Measurements from ENCODE around the gene NUDT16L1.

DNA sequence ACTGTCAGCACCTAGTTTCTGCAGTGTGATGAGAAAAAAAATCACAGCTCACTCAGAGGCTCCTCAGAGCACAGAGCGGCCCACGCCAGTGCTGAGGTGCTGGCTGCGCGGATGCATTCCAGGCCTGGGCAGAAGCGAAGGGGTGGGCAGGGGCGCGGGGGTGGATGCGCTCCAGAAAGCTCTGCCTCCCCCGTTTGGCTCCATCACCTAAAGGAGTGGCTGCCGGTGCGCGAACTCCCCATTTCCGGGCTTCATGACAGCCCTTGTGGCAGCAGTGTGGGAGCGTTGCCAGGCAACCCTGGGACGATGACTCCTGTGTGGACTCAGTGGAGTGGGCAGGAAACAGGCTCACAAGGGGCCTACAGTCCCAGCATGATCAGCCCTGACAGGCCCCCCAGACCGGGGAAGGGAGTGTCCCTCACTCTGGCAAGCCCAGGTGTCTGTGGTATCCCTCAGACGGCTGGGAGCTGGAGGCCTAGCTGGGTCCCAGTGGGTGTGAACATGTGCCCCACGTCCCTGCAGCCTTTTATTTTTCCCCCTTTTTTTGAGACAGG is 32.8 kb upstream of the NUDT16L1 start:
- TF ChIP-seq CTCF (IDR thresholded peaks at IDR 0.05; ENCODE audit: insufficient read depth, low read length) (no peak), POLR2AphosphoS5 (IDR thresholded peaks at IDR 0.05; ENCODE audit: low read depth) (no peak), SPI1 (IDR thresholded peaks at IDR 0.05; ENCODE audit: borderline replicate concordance, low read depth) (no peak), GABPA (IDR thresholded peaks at IDR 0.05; ENCODE audit: low read depth) (no peak)
- TF ChIP-seq, protein P1, sequence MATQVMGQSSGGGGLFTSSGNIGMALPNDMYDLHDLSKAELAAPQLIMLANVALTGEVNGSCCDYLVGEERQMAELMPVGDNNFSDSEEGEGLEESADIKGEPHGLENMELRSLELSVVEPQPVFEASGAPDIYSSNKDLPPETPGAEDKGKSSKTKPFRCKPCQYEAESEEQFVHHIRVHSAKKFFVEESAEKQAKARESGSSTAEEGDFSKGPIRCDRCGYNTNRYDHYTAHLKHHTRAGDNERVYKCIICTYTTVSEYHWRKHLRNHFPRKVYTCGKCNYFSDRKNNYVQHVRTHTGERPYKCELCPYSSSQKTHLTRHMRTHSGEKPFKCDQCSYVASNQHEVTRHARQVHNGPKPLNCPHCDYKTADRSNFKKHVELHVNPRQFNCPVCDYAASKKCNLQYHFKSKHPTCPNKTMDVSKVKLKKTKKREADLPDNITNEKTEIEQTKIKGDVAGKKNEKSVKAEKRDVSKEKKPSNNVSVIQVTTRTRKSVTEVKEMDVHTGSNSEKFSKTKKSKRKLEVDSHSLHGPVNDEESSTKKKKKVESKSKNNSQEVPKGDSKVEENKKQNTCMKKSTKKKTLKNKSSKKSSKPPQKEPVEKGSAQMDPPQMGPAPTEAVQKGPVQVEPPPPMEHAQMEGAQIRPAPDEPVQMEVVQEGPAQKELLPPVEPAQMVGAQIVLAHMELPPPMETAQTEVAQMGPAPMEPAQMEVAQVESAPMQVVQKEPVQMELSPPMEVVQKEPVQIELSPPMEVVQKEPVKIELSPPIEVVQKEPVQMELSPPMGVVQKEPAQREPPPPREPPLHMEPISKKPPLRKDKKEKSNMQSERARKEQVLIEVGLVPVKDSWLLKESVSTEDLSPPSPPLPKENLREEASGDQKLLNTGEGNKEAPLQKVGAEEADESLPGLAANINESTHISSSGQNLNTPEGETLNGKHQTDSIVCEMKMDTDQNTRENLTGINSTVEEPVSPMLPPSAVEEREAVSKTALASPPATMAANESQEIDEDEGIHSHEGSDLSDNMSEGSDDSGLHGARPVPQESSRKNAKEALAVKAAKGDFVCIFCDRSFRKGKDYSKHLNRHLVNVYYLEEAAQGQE (IDR thresholded peaks at IDR 0.05; ENCODE audit: insufficient replicate concordance, low read depth): no peak
